Activated naive CD8-positive, alpha-beta T cell treated with anti-CD3 and anti-CD28 coated beads, Interleukin-2, amount 50 U/mL, for 16 hours (primary cell): Measurements from ENCODE around the gene TRIM45.
"Not testable (repeated sequence)": the region's sequence is repeated elsewhere in the genome, so short reads cannot be mapped to it uniquely, and the experiment has no call there.

ENCODE experiments used
- DNase-seq: peaks from one replicate; pipeline ENCODE4 v3.0.0-alpha.2; 2020; ENCODE audit warnings: low read depth, low spot score

Gene TRIM45

DNA sequence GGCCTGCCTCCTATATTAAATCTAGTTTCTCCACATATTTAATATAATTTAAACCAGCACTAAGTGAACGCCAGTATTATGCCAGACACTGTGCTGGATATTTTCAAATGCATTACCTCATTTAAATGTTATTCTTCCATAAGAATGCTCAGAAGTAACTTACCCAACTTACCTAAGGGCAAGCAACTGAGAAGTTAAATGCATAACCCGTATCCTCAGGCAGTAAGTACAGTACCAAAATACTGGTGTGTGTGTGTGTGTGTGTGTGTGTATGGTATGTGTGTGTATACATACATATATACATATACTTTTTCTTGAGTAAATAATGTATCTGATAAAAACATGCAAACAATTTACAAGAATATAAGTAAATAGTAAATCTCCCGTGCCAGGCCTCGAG lies 9.0 kb upstream of the TRIM45 start:
- no peak for DNase-seq

DNA sequence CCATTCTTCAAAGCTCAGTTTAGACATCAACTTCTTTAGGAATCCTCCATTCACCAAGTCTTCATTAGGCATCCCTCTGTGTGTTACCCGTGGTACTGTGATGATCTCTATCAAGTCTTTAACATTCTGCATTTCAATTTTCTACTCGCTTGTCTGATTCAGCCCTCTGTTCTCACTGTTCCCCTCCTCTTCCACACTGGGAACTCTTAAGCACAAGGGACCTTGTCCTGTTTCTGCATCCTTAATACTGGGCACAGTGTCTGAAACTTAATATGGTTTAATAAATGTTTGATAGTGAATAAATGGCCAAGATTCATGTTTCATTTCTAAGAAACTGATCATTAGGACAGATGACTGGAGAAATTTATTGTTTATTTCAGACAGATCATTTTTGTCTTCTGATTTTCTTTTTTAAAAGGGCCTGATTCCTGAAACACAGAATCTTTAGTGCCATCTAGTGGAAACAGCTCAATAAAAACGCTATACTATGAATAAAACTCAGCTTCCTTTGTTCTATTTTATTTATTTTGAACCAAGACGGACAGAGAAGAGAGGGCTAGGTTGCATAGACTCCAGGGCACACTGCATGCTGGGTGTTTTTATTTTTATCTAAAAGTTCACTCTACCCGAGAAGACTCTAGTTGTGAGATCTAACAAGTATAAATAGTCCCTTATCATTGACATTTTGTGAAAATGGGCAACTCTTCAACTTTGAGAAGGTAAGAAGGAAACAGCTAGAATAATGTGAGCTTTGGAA lies 7.0 kb upstream of the TRIM45 start:
- no peak for DNase-seq

DNA sequence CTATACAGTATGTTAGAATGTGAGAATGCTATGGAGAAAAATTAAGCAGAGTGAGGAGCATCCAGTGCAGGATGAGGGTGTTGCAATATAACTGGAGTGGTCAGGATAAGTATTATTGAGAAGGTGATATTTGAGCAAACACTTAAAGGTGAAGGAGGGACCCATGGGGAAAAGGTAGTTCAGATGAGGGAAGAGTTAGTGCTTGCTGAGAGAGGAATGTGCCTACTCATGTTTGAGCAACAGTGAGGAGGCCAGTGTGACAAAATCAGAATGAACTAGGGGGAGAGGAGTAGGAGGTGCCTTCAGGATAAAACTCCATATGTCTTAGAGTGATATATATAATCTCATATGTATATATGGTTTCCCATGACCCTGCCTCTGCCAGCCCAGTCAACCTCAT lies 6.2 kb upstream of the TRIM45 start:
- no peak for DNase-seq

DNA sequence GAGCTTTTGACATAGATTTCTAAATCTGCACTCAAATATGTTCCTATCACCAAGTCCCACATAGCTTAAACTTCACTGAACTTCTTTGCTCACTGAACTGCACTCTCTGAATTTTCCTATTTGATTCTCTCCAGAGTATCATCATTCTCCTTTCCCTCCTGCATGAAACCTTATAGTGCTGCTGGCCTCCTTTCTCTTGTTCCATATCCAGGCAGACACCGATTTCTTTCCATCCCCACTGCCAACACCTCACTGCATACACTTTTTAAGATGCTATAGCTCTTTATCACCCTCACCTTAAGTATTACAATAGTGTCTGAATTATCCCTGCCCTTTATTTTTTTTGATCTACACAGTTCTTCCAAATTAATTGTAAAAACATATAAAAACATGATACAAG lies 3.1 kb upstream of the TRIM45 start:
- DNase-seq: no peak

DNA sequence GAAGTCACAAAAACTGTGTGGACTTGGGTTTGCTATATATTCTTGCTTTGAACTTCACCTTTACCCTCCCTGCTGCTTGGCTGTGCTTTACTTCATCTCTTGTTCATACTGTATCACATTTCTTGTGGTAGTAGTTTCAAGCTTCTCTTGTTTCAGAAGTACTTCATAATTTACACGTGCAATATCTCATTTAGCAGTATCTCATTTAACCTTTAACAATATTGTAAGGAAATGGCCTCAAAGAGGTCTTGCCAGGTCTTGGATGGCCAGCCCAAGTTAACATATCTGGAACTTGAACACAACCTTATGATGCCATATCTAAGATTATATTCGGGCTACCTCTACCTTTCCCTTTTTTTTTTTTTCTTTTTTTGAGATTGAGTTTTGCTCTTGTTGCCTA lies 1.7 kb upstream of the TRIM45 start:
- no peak for DNase-seq

DNA sequence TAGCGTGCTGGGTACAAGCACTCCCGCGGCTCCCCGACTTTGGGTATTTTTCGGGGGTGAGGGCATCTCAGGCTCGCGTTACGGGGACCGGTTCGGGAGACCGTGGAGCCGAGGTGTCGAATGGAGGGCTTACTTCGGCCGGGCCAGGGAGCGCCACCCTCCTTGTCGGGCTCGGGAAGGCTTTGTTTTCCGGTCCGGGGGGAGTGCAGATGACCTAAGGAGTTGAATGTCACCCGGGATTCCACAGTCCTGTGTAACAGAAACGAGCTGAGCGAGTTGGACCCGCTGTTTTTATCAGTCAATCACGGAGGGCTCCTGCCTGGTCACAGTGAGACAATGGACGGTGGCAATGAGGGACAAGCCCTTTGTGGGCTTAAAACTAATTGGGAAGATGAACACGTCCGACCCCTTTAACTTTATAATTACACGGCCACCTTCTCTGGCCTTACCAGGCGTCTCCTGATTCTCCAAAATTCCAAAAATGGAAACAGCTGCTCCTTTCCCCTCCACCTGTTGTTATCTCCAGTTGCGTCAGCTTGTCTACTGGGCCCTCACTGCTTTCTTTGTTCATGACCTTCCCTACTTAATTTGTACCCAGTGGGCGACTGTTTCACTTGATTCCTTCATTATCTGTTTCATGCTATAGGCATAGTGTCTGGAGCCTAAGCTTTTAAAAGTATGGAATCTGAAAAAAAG lies 929 bp upstream of the TRIM45 start:
- DNase-seq: no peak

DNA sequence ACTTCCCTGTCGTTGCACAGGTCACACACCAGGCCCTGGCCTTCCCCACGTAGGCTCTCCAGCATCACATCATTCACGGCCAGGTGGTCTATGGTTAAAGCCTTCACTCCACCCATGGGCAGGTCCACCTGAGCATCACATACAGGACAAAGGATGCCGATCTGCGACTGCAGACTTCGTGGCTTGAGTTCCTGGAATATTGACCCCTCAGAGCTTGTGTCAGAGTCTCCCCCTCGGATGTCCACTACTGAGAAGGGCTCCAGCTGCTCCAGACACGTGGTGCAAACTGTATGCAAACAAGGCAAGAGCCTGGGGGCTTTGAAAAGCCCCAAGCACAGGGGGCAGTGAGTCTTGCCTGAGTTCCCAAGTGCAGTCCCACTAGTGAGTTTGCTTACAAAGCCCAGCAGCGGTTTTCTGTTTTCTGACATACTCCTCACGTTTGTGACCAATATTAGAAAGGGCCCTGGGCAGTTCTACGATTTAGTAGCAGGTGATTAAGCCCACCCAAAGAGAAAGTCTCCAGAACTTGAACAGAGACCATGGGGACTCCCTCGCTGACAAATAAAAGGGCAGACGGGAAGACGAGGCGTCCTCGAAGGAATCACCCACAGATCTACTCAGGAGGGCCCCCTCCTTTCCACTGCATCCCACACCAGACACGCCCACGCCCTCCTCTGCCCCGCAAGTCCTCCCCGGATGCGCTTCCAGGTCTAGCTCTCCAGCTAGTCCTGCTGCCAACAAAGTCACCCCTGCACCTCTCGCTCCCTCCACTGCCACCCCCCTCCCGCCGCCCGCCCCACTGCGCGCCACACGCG lies 568 bp downstream of the TRIM45 start:
- peak; percentile 3 for DNase-seq

DNA sequence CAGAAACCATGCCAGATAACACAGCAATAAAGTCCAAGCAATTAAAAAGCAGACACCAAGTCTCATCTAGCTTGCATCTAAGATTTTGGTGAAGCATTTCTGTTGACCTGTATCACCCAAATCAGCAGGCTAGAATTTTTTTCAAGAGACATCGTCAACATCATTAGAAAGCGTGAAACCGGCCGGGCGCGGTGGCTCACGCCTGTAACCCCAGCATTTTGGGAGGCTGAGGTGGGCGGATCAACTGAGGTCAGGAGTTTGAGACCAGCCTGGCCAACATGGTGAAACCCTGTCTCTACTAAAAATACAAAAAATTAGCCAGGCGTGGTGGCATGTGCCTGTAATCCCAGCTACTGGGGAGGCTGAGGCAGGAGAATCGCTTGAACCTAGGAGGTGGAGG lies 2.4 kb downstream of the TRIM45 start:
- DNase-seq: not testable (repeated sequence)

DNA sequence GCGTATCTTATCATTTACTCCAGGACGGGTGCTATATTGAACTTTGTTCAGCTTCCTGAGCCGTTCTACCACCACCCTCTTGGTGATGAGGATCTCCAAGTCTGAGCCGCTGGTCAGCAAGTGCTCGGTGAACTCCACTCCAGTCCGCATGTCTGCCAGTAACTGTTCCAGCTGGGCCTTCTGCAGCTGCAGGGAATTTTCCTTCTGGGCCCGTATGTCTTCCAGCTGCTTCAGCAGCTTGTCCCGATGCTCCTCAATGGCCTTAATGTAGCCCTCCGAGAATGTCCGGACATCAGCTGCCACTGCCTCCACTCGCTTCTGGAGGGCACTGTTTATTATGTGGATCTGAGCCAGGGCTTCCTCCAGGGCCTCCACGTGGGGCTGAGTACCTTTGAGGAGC lies 3.4 kb downstream of the TRIM45 start:
- no peak for DNase-seq

DNA sequence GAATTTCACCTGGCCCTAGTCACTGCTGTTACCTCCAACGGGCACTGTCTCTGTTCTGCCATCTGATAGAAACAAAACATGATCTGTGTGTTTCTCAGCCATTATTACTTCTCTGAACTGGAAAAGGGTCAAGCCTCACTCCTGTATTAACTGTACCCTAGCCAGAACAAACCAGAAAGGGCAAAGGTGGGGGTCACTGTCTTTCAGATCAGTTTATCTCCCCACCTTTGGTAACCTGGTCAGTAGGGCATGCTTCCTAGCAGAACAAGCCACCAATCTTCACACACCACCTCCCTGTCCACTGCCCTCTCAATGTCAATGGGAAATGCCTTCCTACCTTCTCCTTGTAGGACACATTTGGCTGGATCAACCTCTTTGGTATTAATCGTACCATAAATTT lies 3.9 kb downstream of the TRIM45 start:
- DNase-seq: no peak

DNA sequence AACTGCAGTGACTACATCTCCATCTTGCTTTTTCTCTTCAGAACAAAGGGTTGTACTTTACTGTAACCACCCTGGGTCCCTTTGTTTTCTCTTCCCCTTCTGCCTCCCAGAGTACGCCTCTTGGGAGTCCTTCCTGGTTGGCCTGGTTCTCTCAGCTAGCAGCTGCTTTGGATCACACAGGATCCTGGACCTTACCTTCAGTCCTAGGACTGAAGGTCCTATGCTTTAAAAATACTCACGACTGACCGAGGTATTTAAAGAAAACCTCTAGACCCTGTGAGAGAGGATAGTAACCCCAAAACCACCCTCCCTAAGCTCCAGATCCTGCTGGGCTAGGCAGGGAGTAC lies 4.8 kb downstream of the TRIM45 start:
- no peak for DNase-seq

DNA sequence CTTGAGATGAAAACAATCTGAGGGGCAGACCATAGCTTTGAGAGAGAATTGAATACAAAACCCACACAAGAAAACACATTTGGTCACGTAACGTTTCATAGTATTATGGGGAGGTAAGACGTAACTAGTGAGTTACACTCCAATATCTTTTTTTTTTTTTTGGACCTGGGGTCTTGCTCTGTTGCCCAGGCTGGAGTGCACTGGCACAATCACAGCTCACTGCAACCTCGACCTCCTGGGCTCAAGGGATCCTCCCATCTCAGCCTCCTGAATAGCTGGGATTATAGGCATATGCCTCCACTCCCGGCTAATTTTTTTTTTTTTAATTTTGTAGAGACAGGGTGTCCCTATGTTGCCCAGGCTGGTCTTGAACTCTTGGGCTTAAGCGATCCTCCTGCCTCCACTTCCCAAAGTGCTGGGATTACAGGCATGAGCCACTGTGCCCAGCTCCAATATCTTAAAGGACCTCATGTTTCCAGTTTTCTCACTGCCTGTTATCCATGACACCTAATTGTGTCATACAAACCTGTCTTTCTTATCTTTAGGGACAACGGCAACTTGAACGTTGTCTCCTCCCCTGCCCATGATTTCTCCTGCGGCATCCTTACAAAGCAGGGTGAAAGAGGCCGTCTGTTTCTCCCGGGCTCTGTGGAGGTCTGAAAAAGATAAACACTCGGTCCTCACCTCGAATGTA lies 5.3 kb downstream of the TRIM45 start:
- no peak for DNase-seq

DNA sequence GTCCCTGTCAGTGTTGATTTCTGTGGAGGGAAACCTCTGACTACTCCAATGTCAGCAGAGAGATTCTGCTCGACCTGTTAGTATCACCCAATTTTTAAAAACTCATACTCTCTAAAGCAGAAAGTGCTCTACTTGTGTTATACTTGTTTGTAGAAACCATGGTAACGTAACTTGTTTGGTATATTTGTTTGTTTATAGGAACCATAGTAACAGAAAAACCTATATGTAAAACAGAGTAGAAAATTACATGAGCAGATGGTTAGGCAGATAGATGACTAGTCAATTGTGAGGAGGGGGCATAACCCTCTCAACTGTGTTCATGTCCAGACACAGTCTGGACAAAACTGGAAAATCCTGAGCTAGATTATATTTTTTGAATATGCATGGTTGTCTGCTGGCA lies 6.7 kb downstream of the TRIM45 start:
- DNase-seq: no peak

DNA sequence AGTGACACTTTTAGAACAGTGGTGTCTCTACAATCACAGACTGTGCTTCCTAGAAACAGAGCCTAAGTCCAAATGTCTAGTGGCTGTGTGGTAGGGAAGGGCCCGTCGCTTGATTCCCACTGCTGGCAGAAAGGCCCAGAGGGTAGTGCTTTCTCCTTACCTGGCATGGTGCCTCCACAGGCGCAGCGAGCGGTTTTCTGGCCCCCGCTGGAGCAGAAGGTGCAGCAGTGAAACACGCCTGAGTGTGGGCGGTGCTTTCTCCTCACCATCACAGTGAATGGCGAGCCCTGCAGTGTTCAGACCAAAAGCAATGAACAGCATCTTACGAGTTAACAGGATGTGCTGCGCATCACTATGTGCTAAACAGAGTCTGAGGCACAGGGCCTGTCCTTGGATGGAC lies 8.3 kb downstream of the TRIM45 start:
- no peak for DNase-seq

DNA sequence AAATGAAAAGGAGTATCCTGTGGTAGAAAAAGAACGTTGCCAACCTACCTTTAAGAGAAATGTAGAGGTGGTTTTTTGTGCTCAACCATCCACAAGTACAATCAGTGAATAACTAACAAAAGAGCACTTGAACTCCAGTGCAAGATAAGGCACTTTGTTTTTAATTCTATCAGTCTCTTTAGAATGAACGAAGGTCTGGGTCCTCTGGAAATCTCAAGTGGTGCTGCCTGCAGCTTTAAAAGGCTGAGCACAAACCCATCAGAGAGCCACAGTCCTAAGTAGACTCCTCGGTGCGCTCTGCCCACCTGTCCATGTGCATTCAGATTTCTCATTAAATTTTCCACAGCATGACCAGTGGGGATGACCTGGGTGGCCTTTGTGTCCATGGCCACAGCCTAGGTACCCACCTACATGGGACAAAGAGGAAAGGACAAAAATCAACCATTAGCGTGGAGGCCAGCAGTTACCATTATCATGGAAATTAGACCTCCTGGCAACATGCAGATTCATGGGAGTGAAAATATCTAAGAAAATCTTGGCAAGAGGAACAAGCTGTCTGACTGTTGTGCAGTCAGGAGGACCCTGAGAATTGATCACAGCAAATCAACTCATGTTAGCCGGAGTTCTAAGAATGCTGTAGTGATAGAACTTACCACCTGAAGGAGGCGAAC lies 9.4 kb downstream of the TRIM45 start:
- no peak for DNase-seq

DNA sequence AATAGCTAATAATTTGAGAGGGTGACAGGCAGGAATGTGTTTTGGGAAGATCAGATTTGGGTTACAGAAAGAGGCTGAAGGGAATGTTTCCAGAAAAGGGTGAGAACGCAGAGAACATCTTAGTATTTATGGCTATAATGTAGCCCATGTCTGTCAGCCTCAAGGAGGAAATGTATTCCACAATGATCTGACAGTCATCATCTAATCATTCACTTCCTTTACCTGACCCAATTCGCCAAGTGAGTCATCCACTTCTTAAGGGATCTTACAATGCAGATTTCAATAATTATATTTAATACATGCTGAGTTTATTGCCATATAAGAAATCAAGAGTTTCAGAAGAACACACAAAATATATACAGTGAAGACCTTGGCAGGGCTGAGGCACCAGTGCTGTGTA lies 10.8 kb downstream of the TRIM45 start:
- no peak for DNase-seq

DNA sequence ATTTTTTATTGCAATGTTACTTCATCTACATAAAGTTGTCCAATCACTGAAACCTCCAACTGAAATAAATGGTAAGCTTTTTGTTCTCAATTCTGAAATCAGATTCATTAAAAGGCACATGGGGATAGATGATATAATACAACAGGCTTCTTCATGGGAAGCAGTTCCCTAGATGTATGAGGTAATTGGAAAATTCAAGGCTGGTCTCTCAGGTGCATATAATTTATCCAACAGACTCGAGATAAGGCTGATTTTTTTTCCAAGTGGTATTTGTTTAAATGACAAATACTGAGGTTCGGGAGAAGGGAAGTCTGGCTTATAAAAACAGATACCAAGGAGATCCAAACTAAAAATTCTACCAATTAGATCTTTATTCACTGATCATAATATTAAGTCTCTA lies 14.2 kb downstream of the TRIM45 start:
- no peak for DNase-seq

DNA sequence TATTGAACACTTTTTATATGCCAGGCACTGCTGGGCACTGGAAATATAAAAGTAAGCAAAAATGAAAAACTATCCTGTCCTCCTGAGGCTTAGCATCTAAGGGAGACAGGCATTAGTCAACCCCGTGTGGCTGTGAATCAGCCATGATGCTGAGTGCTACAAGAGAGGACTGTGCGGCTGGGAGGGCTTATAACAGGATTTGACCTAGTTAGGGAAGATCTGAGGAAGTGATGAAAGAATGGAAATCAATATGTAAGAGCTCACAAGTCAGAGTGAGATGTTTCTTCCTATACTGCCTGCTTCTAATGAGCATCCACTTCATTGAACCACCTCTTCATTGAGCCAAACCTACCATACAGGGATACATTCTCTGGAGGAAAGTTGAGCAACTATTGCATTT lies 15.1 kb downstream of the TRIM45 start:
- DNase-seq: no peak

DNA sequence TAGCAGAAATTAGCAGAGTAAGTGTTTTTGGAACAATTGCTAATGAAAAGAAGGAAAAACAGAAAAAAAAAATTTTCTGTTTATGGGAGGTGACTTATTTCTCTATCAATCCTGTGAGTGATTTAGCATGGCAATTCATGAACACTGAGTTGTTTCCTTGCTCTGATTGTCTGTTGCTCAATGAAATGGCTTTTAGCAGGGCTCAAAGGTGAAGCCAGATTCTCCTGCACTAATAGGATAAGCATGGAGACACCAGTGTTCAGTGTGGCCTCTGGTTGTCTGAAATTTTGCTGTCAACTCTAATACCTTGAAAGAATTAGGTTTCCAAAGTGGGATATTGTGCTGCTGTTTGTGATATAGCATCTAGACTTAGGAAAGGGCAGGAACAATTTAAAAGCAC lies 15.8 kb downstream of the TRIM45 start:
- DNase-seq: no peak

DNA sequence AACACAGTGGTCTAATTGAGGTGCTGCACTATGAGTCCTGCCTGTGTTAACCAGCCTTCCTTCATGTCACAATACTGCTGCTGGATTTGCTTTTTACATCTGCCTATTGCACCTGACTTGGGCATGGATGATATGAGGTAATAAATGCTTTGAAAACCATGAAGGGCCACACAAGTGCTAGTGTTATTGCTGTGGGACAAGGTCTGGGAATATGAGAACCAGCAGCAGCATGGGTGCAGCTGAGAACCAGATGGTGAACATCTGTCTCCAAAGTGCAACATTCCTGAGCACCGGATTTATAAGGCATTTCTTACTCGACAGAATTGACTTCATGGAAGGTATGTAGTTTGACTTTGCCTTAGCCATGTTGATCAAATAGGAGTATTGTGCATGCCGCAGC lies 16.6 kb downstream of the TRIM45 start:
- no peak for DNase-seq

DNA sequence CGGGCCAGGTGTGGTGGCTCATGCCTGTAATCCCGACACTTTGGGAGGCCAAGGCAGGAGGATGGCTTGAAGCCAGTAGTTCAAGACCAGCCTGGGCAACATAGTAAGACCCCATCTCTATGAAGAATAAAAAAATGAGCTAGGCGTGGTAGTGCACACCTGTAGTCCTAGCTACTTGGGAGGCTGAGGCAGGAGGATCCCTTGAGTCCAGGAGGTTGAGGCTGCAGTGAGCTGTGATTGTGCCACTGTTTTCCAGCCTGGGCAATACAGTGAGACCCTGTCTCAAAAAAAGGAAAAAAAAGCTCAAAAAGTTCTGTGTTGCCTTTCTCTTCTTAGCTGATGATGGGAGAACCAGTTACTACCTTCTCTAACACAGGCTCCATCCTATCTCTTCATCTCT lies 19.7 kb downstream of the TRIM45 start:
- not testable (repeated sequence) for DNase-seq

DNA sequence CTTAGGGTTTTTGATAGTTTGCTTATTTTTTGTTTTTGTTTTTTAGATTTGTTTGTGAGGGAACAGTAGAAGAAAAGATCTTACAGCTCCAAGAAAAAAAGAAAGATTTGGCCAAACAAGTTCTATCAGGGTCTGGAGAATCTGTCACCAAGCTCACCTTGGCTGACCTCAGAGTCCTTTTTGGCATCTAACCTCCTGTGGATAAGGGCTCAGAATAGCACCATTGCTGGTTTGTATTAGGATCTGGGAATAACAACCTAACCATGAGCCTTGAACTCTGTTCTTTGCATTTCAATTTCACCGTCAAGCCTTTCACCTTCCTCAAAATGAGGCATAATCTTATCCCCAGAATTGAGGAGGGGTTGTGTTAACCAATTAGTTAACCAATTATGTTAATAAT lies 20.2 kb downstream of the TRIM45 start:
- DNase-seq: no peak
